ENCODE measurements around the gene TTC5.
"Not testable (repeated sequence)": the region's sequence is repeated elsewhere in the genome, so short reads cannot be mapped to it uniquely, and the experiment has no call there.

- TF ChIP-seq EZH2 (IDR thresholded peaks at IDR 0.05; ENCODE audit: low read length); CTCF (optimal IDR thresholded peaks at IDR 0.05 in 1 of 3, IDR thresholded peaks at IDR 0.05 in 1 of 3, conservative IDR thresholded peaks at IDR 0.05 in 1 of 3; ENCODE audit: extremely low read depth in 1 of 3, insufficient read depth in 2 of 3, low read length in 3 of 3): not testable (repeated sequence)
These were observed 35.3 kb upstream of the TTC5 start for GRCh38 chr14:20341032-20341431.
